Pancreas (tissue), 10 donors: ENCODE results near the gene SLC1A3. TPM values are rescaled to one million over a fixed set of nuclear protein-coding genes. Genes with fewer than 3 reads are reported as not detected.

ENCODE experiments used
- ATAC-seq, 4 donors: fragments of 200-7000 bp; cut with Tn5 transposase; one replicate each; pipeline versions ENCODE4 v1.8.0 to v1.9.1; 2020; ENCODE audit warnings: mild to moderate bottlenecking in 4 of 4, moderate library complexity in 4 of 4
- DNase-seq, 6 donors: peaks; one replicate each; pipeline ENCODE4 v3.0.0-alpha.2; 2020
- FAIRE-seq: peaks from 2 replicates; lab custom pipeline; 2012; peaks lifted over from hg19 to GRCh38; lab: Jason Lieb, UNC
- H3K27ac ChIP-seq, 4 donors: fragments of 200-600 bp; sonication (generic); 1 replicate in 3 of 4; 2 replicates in 1 of 4; pipeline versions ENCODE4 v1.5.0 to v1.8.0; 2020
- H3K27me3 ChIP-seq, 4 donors: fragments of 200-600 bp; one replicate each; pipeline ENCODE4 v1.8.0; 2021
- H3K36me3 ChIP-seq, 3 donors: fragments of 200-600 bp; sonication (generic) in 1 of 3; one replicate each; pipeline versions ENCODE4 v1.5.0 to v1.8.0; 2020 to 2021
- H3K4me1 ChIP-seq, 3 donors: fragments of 200-600 bp; one replicate each; pipeline ENCODE4 v1.8.0; 2021
- H3K4me3 ChIP-seq, 4 donors: fragments of 200-600 bp; sonication (generic) in 2 of 4; one replicate each; pipeline versions ENCODE4 v1.5.0 to v1.8.0; 2020 to 2021
- H3K9me3 ChIP-seq, 4 donors: fragments of 200-600 bp; one replicate each; pipeline ENCODE4 v1.8.0; 2021
- WGBS, 2 donors: extraction: QIAGEN DNeasy Blood & Tissue Kit; methylation state at CpG; one replicate each; pipeline ENCODE4 v1.1.7; 2013; 5-methylcytosine and 5-hydroxymethylcytosine counted together
- intact Hi-C, 3 donors: fragments of 100-400 bp; cut with DNase I; formaldehyde crosslinking; loops; one replicate each; pipeline versions ENCODE4 v1.11.1 to v1.14.2; 2022
- polyA plus RNA-seq, 2 donors: library from polyadenylated mRNA; stranded (reverse); fragments of 200-250 nt; gene quantifications; one replicate each; pipeline ENCODE4 v1.2.3, GENCODE V29; 2013
- total RNA-seq, 6 donors: library from RNA; stranded (reverse); fragmentation: NEBNext Ultra II Directional in 4 of 6; extraction: Animal tissue kit (Norgen Biotek cat#: 25700) in 4 of 6; gene quantifications; one replicate each; pipeline versions ENCODE4 v1.2.1 to v1.2.4, GENCODE V29; 2021 to 2023
- TF ChIP-seq, protein P1 (sequence below), 4 donors: fragments of 200-600 bp; sonication (generic) in 3 of 4; IDR thresholded peaks; one replicate each; pipeline versions ENCODE4 v1.5.0 to v1.8.0; 2021; ENCODE audit warnings: antibody characterized with exemption in 4 of 4
- donor health status: healthy with polysubstance abuse.
- donor health status: DM: no; HTN: no; CAD: no; lungs with moderate emphysema.
- donor health status: DM: no; HTN: no; CAD: no.
- donor health status: control.
- donor health status: control.
- donor health status: Bipolar disorder and iron deficiency.
- donor health status: DM: yes; HTN: yes; CAD: no.
- donor health status: DM: no; HTN: no; CAD: no.
- donor health status: DM: no; HTN: no; CAD: no.
- donor health status: DM: yes; HTN: yes; CAD: no.

Gene SLC1A3
- total and polyA plus RNA-seq, 8 donors, result 0.87 to 21.0 (median 1.7) TPM

DNA sequence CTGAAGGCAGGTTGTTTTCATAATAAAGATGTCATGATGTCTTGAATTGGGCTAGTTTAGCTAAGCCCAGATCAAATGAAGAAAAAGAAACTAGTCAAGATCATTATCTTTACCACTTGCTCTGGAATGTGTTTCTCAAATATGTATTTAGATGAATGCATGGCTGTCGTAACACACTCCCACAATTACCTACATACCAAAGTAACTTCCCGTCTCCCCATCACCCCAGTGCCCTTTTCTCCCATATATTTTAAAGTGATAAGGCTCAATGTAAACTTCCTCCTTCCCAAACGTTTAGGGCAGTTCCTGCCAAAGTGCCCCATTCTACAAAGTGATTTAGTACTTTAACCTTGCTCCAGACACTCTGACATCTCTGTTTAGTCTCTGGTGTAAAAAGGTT lies 61.4 kb downstream of the SLC1A3 start:
- 38 to 50% methylated on average over 3 of the region's 3 CpGs for whole genome bisulfite sequencing, 2 donors

GRCh38 chr5:36669015-36669651 lies 62.7 kb downstream of the SLC1A3 start:
- intact Hi-C loops, result no loop called here
- Histone ChIP-seq H3K27me3 (no peaks in the 10 kb centered on the region), H3K36me3 (no peaks in the 10 kb centered on the region), H3K27ac (no peak overlapping the region), H3K4me1 (no peaks in the 10 kb centered on the region), H3K4me3 (no peak overlapping the region), H3K9me3 (no peaks in the 10 kb centered on the region)
- ATAC-seq (no peak), FAIRE-seq (no peak), DNase-seq (no peak)
- WGBS, 2 donors, result 86 to 89% methylated on average over 13 of the region's 13 CpGs
- TF ChIP-seq, protein P1, sequence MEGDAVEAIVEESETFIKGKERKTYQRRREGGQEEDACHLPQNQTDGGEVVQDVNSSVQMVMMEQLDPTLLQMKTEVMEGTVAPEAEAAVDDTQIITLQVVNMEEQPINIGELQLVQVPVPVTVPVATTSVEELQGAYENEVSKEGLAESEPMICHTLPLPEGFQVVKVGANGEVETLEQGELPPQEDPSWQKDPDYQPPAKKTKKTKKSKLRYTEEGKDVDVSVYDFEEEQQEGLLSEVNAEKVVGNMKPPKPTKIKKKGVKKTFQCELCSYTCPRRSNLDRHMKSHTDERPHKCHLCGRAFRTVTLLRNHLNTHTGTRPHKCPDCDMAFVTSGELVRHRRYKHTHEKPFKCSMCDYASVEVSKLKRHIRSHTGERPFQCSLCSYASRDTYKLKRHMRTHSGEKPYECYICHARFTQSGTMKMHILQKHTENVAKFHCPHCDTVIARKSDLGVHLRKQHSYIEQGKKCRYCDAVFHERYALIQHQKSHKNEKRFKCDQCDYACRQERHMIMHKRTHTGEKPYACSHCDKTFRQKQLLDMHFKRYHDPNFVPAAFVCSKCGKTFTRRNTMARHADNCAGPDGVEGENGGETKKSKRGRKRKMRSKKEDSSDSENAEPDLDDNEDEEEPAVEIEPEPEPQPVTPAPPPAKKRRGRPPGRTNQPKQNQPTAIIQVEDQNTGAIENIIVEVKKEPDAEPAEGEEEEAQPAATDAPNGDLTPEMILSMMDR (IDR thresholded peaks at IDR 0.05), result no peak

More for the DNA sequence above, 61.4 kb downstream of the SLC1A3 start:
- FAIRE-seq (no peak), ATAC-seq (no peak), DNase-seq (no peak)
- Histone ChIP-seq H3K27me3 (no peaks in the 10 kb centered on the region), H3K27ac (no peak overlapping the region), H3K4me3 (no peak overlapping the region), H3K4me1 (no peaks in the 10 kb centered on the region), H3K9me3 (no peaks in the 10 kb centered on the region), H3K36me3 (no peaks in the 10 kb centered on the region)
- TF ChIP-seq, protein P1 (IDR thresholded peaks at IDR 0.05), result no peak
- intact Hi-C loops, result no loop called here

- no peak for DNase-seq
- TF ChIP-seq, protein P1 (IDR thresholded peaks at IDR 0.05), result no peak
- no peak for ATAC-seq
- intact Hi-C loops, result no loop called here
- no peak overlapping the region for H3K4me3 ChIP-seq
- no peaks in the 10 kb centered on the region for H3K36me3 ChIP-seq
- no peaks in the 10 kb centered on the region for H3K9me3 ChIP-seq
- no peaks in the 10 kb centered on the region for H3K27me3 ChIP-seq
- no peak for FAIRE-seq
- no peak overlapping the region for H3K27ac ChIP-seq
- 53 to 55% methylated on average over 3 of the region's 3 CpGs for WGBS, 2 donors
- no peaks in the 10 kb centered on the region for H3K4me1 ChIP-seq
Observed at GRCh38 chr5:36670548-36670947, 64.1 kb downstream of the SLC1A3 start.

GRCh38 chr5:36675282-36675681 lies 68.9 kb downstream of the SLC1A3 start:
- no peaks in the 10 kb centered on the region for H3K4me1 ChIP-seq
- TF ChIP-seq, protein P1 (IDR thresholded peaks at IDR 0.05), result no peak
- intact Hi-C loops, result no loop called here
- no peaks in the 10 kb centered on the region for H3K9me3 ChIP-seq
- H3K4me3 ChIP-seq, result no peak overlapping the region
- no peak for ATAC-seq
- WGBS, 2 donors, result 67 to 78% methylated on average over 3 of the region's 3 CpGs
- FAIRE-seq, result no peak
- H3K36me3 ChIP-seq, result no peaks in the 10 kb centered on the region
- no peak for DNase-seq
- H3K27me3 ChIP-seq, result no peaks in the 10 kb centered on the region
- no peak overlapping the region for H3K27ac ChIP-seq

GRCh38 chr5:36679221-36679989 lies 73.0 kb downstream of the SLC1A3 start:
- TF ChIP-seq, protein P1 (IDR thresholded peaks at IDR 0.05), result no peak
- no peaks in the 10 kb centered on the region for H3K4me1 ChIP-seq
- intact Hi-C loops, result no loop called here
- H3K27me3 ChIP-seq, result no peaks in the 10 kb centered on the region
- 78 to 82% methylated on average over 8 of the region's 8 CpGs for WGBS, 2 donors
- DNase-seq (no peak), FAIRE-seq (no peak), ATAC-seq (no peak)
- H3K36me3 ChIP-seq, result no peaks in the 10 kb centered on the region
- H3K9me3 ChIP-seq, result no peaks in the 10 kb centered on the region
- no peak overlapping the region for H3K27ac ChIP-seq
- H3K4me3 ChIP-seq, result no peak overlapping the region
